Fibroblast of lung (primary cell): Measurements from ENCODE around the gene CST11. TPM values are rescaled to one million over a fixed set of nuclear protein-coding genes. Genes with fewer than 3 reads are reported as not detected.
A peak's percentile ranks its signal among the peaks of the same experiment; 100 is the strongest.

Experiments
- DNase-seq, 2 donors: peaks; one replicate each; pipeline versions ENCODE4 v3.0.0 to v3.0.0-alpha.2; 2010; ENCODE audit warnings: low read depth in 2 of 2
- H2AFZ ChIP-seq: 2 replicates; pipeline ENCODE4 v1.5.1; 2012; ENCODE audit warnings: low read length, control low read depth, inconsistent platforms
- H3K27ac ChIP-seq: 2 replicates; pipeline ENCODE4 v1.5.1; 2011; ENCODE audit warnings: low read length, control low read depth; ENCODE audit not compliant: insufficient read depth
- H3K27me3 ChIP-seq: 2 replicates; pipeline ENCODE4 v1.5.1; 2011; ENCODE audit warnings: mild to moderate bottlenecking, low read length; ENCODE audit not compliant: control insufficient read depth, insufficient read depth
- H3K36me3 ChIP-seq: 2 replicates; pipeline ENCODE4 v1.5.1; 2011; ENCODE audit warnings: low read length; ENCODE audit not compliant: control insufficient read depth, insufficient read depth
- H3K4me1 ChIP-seq: 2 replicates; pipeline ENCODE4 v1.5.1; 2011; ENCODE audit warnings: low read length; ENCODE audit not compliant: control insufficient read depth, insufficient read depth; ENCODE audit errors: extremely low read depth
- H3K4me2 ChIP-seq: 2 replicates; pipeline ENCODE4 v1.5.1; 2011; ENCODE audit warnings: low read length, control low read depth; ENCODE audit not compliant: insufficient read depth; ENCODE audit errors: extremely low read depth
- H3K4me3 ChIP-seq, 4 experiments: fragments of 200-600 bp in 1 of 4; sonication (generic) in 1 of 4; replicated peaks in 1 of 4; 2 replicates each; pipeline ENCODE4 v1.5.1; 2011 to 2016; ENCODE audit warnings: low read length in 4 of 4, low read depth in 3 of 4, mild to moderate bottlenecking in 3 of 4, control low read depth in 2 of 4, inconsistent platforms in 1 of 4, mixed read lengths in 1 of 4; ENCODE audit not compliant: insufficient read depth in 1 of 4; ENCODE audit errors: control extremely low read depth in 1 of 4
- H3K79me2 ChIP-seq: 2 replicates; pipeline ENCODE4 v1.5.1; 2012; ENCODE audit warnings: mild to moderate bottlenecking, low read length, inconsistent platforms; ENCODE audit not compliant: control insufficient read depth, insufficient read depth
- H3K9ac ChIP-seq: 2 replicates; pipeline ENCODE4 v1.5.1; 2011; ENCODE audit warnings: mild to moderate bottlenecking, low read length, control low read depth; ENCODE audit not compliant: insufficient read depth
- H3K9me3 ChIP-seq: 2 replicates; pipeline ENCODE4 v1.5.1; 2012; ENCODE audit warnings: low read depth, low read length; ENCODE audit not compliant: control insufficient read depth, insufficient read depth
- H4K20me1 ChIP-seq: 2 replicates; pipeline ENCODE4 v1.5.1; 2011; ENCODE audit warnings: low read length; ENCODE audit not compliant: control insufficient read depth, insufficient read depth; ENCODE audit errors: extremely low read depth
- CTCF ChIP-seq, 2 donors: IDR thresholded peaks in 1 of 2; conservative IDR thresholded peaks in 1 of 2; 1 replicate in 1 of 2; 2 replicates in 1 of 2; pipeline ENCODE4 v1.5.1; 2011 to 2012; ENCODE audit warnings: low read length in 2 of 2, control low read depth in 1 of 2, inconsistent platforms in 1 of 2, low read depth in 1 of 2, mild to moderate bottlenecking in 1 of 2
- EZH2 ChIP-seq: IDR thresholded peaks from 2 replicates; pipeline ENCODE4 v1.5.1; 2012; ENCODE audit warnings: low read length, control low read depth, mild to moderate bottlenecking; ENCODE audit errors: missing control alignments
- polyA plus RNA-seq, 2 donors: library from polyadenylated mRNA; depleted of rRNA in 1 of 2; stranded (reverse) in 1 of 2; unstranded in 1 of 2; fragments of >200 nt; gene quantifications; 2 replicates each; pipeline ENCODE4 v1.2.1, GENCODE V29; 2011 to 2012; ENCODE audit warnings: missing spikeins in 1 of 2
- total RNA-seq: library from RNA; depleted of rRNA; stranded (reverse); fragments of >200 nt; gene quantifications from 2 replicates; pipeline ENCODE4 v1.2.1, GENCODE V29; 2014

The CST11 gene
- total and polyA plus RNA-seq, 2 donors (not counting 1 experiment from before 2014, with no cell fraction given): not detected

- H2AFZ ChIP-seq: no peak overlapping the region
- H3K79me2 ChIP-seq: peaks cover 41% of the 10 kb centered on the region
- H3K27me3 ChIP-seq: no peaks in the 10 kb centered on the region
- no peaks in the 10 kb centered on the region for H4K20me1 ChIP-seq
- peak in 1 of 2 donors; percentile 40 for DNase-seq
- no peak overlapping the region for H3K4me2 ChIP-seq
- no peak overlapping the region for H3K4me3 ChIP-seq
- H3K36me3 ChIP-seq: no peaks in the 10 kb centered on the region
- H3K4me1 ChIP-seq: peaks cover 3% of the 10 kb centered on the region
- no peak overlapping the region for H3K9ac ChIP-seq
- TF ChIP-seq CTCF (conservative IDR thresholded peaks at IDR 0.05 in 1 of 2, IDR thresholded peaks at IDR 0.05 in 1 of 2; ENCODE audit: low read depth in 1 of 2, low read length in 2 of 2) (no peak), EZH2 (no peak)
- no peaks in the 10 kb centered on the region for H3K9me3 ChIP-seq
- H3K27ac ChIP-seq: no peak overlapping the region
Observed at GRCh38 chr20:23403751-23404150, 48.9 kb downstream of the CST11 start.

GRCh38 chr20:23401051-23401450, 51.6 kb downstream of the CST11 start:
- Histone ChIP-seq H3K4me2 (no peak overlapping the region), H3K27me3 (no peaks in the 10 kb centered on the region), H3K27ac (no peak overlapping the region), H3K9me3 (no peaks in the 10 kb centered on the region), H4K20me1 (no peaks in the 10 kb centered on the region), H3K4me1 (peaks cover 3% of the 10 kb centered on the region), H3K79me2 (peaks cover 24% of the 10 kb centered on the region), H3K9ac (no peak overlapping the region), H3K36me3 (no peaks in the 10 kb centered on the region), H2AFZ (no peak overlapping the region), H3K4me3 (no peak overlapping the region)
- no peak for DNase-seq
- TF ChIP-seq EZH2 (no peak), CTCF (conservative IDR thresholded peaks at IDR 0.05 in 1 of 2, IDR thresholded peaks at IDR 0.05 in 1 of 2; ENCODE audit: low read depth in 1 of 2, low read length in 2 of 2) (no peak)

Other genes starting within 250 kb of the CST11 start
- 17.2 and 20.0 TPM in 2 replicates for gene NXT1, start 102.1 kb downstream of the CST11 start, total RNA-seq
- gene NXT1, start 102.1 kb downstream of the CST11 start, polyA plus RNA-seq: 14.1 and 23.4 TPM in 2 replicates
- 21.5 and 28.0 TPM in 2 replicates for gene GZF1, start 90.7 kb downstream of the CST11 start, total RNA-seq
- 10.8 and 11.2 TPM in 2 replicates for gene GZF1, start 90.7 kb downstream of the CST11 start, polyA plus RNA-seq
- 7.7 and 12.6 TPM in 2 replicates for gene NAPB, start 31.4 kb downstream of the CST11 start, total RNA-seq
- gene NAPB, start 31.4 kb downstream of the CST11 start, polyA plus RNA-seq: 3.3 and 5.1 TPM in 2 replicates
- gene CSTL1, start 13.2 kb downstream of the CST11 start, total RNA-seq: not detected in 2 replicates
- gene CSTL1, start 13.2 kb downstream of the CST11 start, polyA plus RNA-seq: not detected in 2 replicates
- not detected in 2 replicates for gene CST8, start 38.2 kb upstream of the CST11 start, total RNA-seq
- gene CST8, start 38.2 kb upstream of the CST11 start, polyA plus RNA-seq: not detected in 2 replicates
- not detected in 2 replicates for gene CST9L, start 115.6 kb upstream of the CST11 start, total RNA-seq
- not detected in 2 replicates for gene CST9L, start 115.6 kb upstream of the CST11 start, polyA plus RNA-seq
- gene CST9, start 153.0 kb upstream of the CST11 start, total RNA-seq: not detected in 2 replicates
- gene CST9, start 153.0 kb upstream of the CST11 start, polyA plus RNA-seq: not detected in 2 replicates
- gene CST3, start 185.1 kb upstream of the CST11 start, total RNA-seq: 135 and 162 TPM in 2 replicates
- gene CST3, start 185.1 kb upstream of the CST11 start, polyA plus RNA-seq: 136 and 180 TPM in 2 replicates
- gene CST4, start 236.2 kb upstream of the CST11 start, total RNA-seq: 0.17 TPM in 1 of 2 replicates, not detected in the other
- 0.16 TPM in 1 of 2 replicates, not detected in the other for gene CST4, start 236.2 kb upstream of the CST11 start, polyA plus RNA-seq